NCI-H526 treated with DMSO at 0.1 percent for 48 hours (cell line): ENCODE results near the gene TMC4.

Source experiments
- DNase-seq: peaks from one replicate; lab custom pipeline; 2025; lab: John Stamatoyannopoulos, UW

Gene TMC4

GRCh38 chr19:54154603-54155345, 18.2 kb downstream of the TMC4 start:
- DNase-seq, result no peak

GRCh38 chr19:54153731-54154326, 19.1 kb downstream of the TMC4 start:
- no peak for DNase-seq

GRCh38 chr19:54152878-54153524, 20.0 kb downstream of the TMC4 start:
- no peak for DNase-seq

- DNase-seq, result no peak
Measured at GRCh38 chr19:54152267-54152666, 20.7 kb downstream of the TMC4 start.

- no peak for DNase-seq
Measured at GRCh38 chr19:54151362-54152035, 21.5 kb downstream of the TMC4 start.

GRCh38 chr19:54149021-54149812, 23.7 kb downstream of the TMC4 start:
- no peak for DNase-seq

- no peak for DNase-seq
Measured at GRCh38 chr19:54148158-54148557, 24.8 kb downstream of the TMC4 start.

- no peak for DNase-seq
Measured at GRCh38 chr19:54147676-54148075, 25.3 kb downstream of the TMC4 start.

GRCh38 chr19:54145541-54146158, 27.3 kb downstream of the TMC4 start:
- DNase-seq, result no peak

- no peak for DNase-seq
Measured at GRCh38 chr19:54142166-54142780, 30.7 kb downstream of the TMC4 start.

GRCh38 chr19:54141356-54141755, 31.6 kb downstream of the TMC4 start:
- DNase-seq, result no peak

GRCh38 chr19:54138489-54139256, 34.3 kb downstream of the TMC4 start:
- DNase-seq, result no peak

GRCh38 chr19:54137699-54138488, 35.1 kb downstream of the TMC4 start, which contains the start of gene CNOT3:
TSS of gene CNOT3 (plus strand) at chr19:54137762. CDS start at chr19:54142979, 5,217 bp downstream.
- DNase-seq, result no peak

GRCh38 chr19:54136864-54137698, 35.9 kb downstream of the TMC4 start:
- DNase-seq, result peak; percentile 100

- DNase-seq, result no peak
Measured at GRCh38 chr19:54136086-54136863, 36.7 kb downstream of the TMC4 start.

GRCh38 chr19:54133957-54134590, 38.9 kb downstream of the TMC4 start:
- DNase-seq, result no peak
